ENCODE data around the gene KIF19.

KIF19 gene

GRCh38 chr17:74304184-74304583 is 21.8 kb upstream of the KIF19 start:
- Histone ChIP-seq H3F3A (ENCODE audit: insufficient read depth) (no peaks in the 10 kb centered on the region), H3K27ac (ENCODE audit: low read depth, low read length) (no peak overlapping the region), H3K79me2 (ENCODE audit: insufficient read depth, low read length) (no peaks in the 10 kb centered on the region), H4K20me1 (ENCODE audit: low read depth, low read length) (no peaks in the 10 kb centered on the region), H3K9ac (ENCODE audit: low read length) (no peak overlapping the region), H3K4me2 (ENCODE audit: low read depth, low read length, poor library complexity, severe bottlenecking) (no peak overlapping the region), H3K9me3 (ENCODE audit: insufficient read depth, low read length) (no peaks in the 10 kb centered on the region), H3K27me3 (ENCODE audit: low read length) (no peaks in the 10 kb centered on the region), H3K9me2 (replicated peaks; ENCODE audit: insufficient read depth, low read length) (no peaks in the 10 kb centered on the region), H3K36me3 (ENCODE audit: low read length) (no peaks in the 10 kb centered on the region), H2AFZ (ENCODE audit: low read depth, low read length, severe bottlenecking) (no peak overlapping the region), H3K4me3 (ENCODE audit: insufficient read depth, low read length, poor library complexity, severe bottlenecking) (no peak overlapping the region)
- TF ChIP-seq EZH2phosphoT487 (conservative IDR thresholded peaks at IDR 0.05; ENCODE audit: low read length) (no peak), CTCF (IDR thresholded peaks at IDR 0.05; ENCODE audit: insufficient read depth, low read length, poor library complexity, severe bottlenecking) (no peak)

GRCh38 chr17:74305865-74306654 is 20.0 kb upstream of the KIF19 start:
- H3K4me2 ChIP-seq (ENCODE audit: low read depth, low read length, poor library complexity, severe bottlenecking) = no peak overlapping the region
- H3K9ac ChIP-seq (ENCODE audit: low read length) = no peak overlapping the region
- no peaks in the 10 kb centered on the region for H3F3A ChIP-seq (ENCODE audit: insufficient read depth)
- H3K79me2 ChIP-seq (ENCODE audit: insufficient read depth, low read length) = no peaks in the 10 kb centered on the region
- no peaks in the 10 kb centered on the region for H3K36me3 ChIP-seq (ENCODE audit: low read length)
- H3K27me3 ChIP-seq (ENCODE audit: low read length) = no peaks in the 10 kb centered on the region
- H3K9me3 ChIP-seq (ENCODE audit: insufficient read depth, low read length) = no peaks in the 10 kb centered on the region
- no peak overlapping the region for H3K27ac ChIP-seq (ENCODE audit: low read depth, low read length)
- no peaks in the 10 kb centered on the region for H4K20me1 ChIP-seq (ENCODE audit: low read depth, low read length)
- no peaks in the 10 kb centered on the region for H3K9me2 ChIP-seq (replicated peaks; ENCODE audit: insufficient read depth, low read length)
- no peak overlapping the region for H3K4me3 ChIP-seq (ENCODE audit: insufficient read depth, low read length, poor library complexity, severe bottlenecking)
- no peak overlapping the region for H2AFZ ChIP-seq (ENCODE audit: low read depth, low read length, severe bottlenecking)
- TF ChIP-seq CTCF (IDR thresholded peaks at IDR 0.05; ENCODE audit: insufficient read depth, low read length, poor library complexity, severe bottlenecking) = no peak

GRCh38 chr17:74307984-74308773 is 17.8 kb upstream of the KIF19 start:
- no peak overlapping the region for H2AFZ ChIP-seq (ENCODE audit: low read depth, low read length, severe bottlenecking)
- H3K4me3 ChIP-seq (ENCODE audit: insufficient read depth, low read length, poor library complexity, severe bottlenecking) = no peak overlapping the region
- H3K27ac ChIP-seq (ENCODE audit: low read depth, low read length) = no peak overlapping the region
- H3F3A ChIP-seq (ENCODE audit: insufficient read depth) = no peaks in the 10 kb centered on the region
- H3K9me3 ChIP-seq (ENCODE audit: insufficient read depth, low read length) = no peaks in the 10 kb centered on the region
- no peak for TF ChIP-seq EZH2phosphoT487 (conservative IDR thresholded peaks at IDR 0.05; ENCODE audit: low read length)
- no peak for TF ChIP-seq CTCF (IDR thresholded peaks at IDR 0.05; ENCODE audit: insufficient read depth, low read length, poor library complexity, severe bottlenecking)
- no peaks in the 10 kb centered on the region for H3K9me2 ChIP-seq (replicated peaks; ENCODE audit: insufficient read depth, low read length)
- H4K20me1 ChIP-seq (ENCODE audit: low read depth, low read length) = no peaks in the 10 kb centered on the region
- no peaks in the 10 kb centered on the region for H3K27me3 ChIP-seq (ENCODE audit: low read length)
- H3K36me3 ChIP-seq (ENCODE audit: low read length) = no peaks in the 10 kb centered on the region
- no peak overlapping the region for H3K4me2 ChIP-seq (ENCODE audit: low read depth, low read length, poor library complexity, severe bottlenecking)
- H3K9ac ChIP-seq (ENCODE audit: low read length) = no peak overlapping the region
- H3K79me2 ChIP-seq (ENCODE audit: insufficient read depth, low read length) = no peaks in the 10 kb centered on the region
